Adrenal gland (tissue), 12 donors: ENCODE results near the gene ASTN2. TPM values are rescaled to one million over a fixed set of nuclear protein-coding genes. Genes with fewer than 3 reads are reported as not detected.

ENCODE experiments used
- DNase-seq, 7 donors: peaks; one replicate each; pipeline ENCODE4 v3.0.0-alpha.2; 2019 to 2020
- H3K27ac ChIP-seq, 5 donors: fragments of 200-600 bp; sonication (generic) in 4 of 5; 1 replicate in 3 of 5; 2 replicates in 2 of 5; pipeline versions ENCODE4 v1.5.1 to v1.8.0; 2016 to 2020; ENCODE audit warnings: mild to moderate bottlenecking in 1 of 5
- H3K27me3 ChIP-seq: fragments of 200-600 bp; 2 replicates; pipeline ENCODE4 v1.8.0; 2021
- H3K36me3 ChIP-seq, 2 donors: fragments of 200-600 bp; replicated peaks in 1 of 2; 1 replicate in 1 of 2; 2 replicates in 1 of 2; pipeline versions ENCODE4 v1.5.1 to v1.8.0; 2018 to 2022
- H3K4me1 ChIP-seq, 2 donors: fragments of 200-600 bp; replicated peaks in 1 of 2; 1 replicate in 1 of 2; 2 replicates in 1 of 2; pipeline versions ENCODE4 v1.5.1 to v1.8.0; 2018 to 2021
- H3K4me3 ChIP-seq, 4 donors: fragments of 200-600 bp; sonication (generic) in 3 of 4; one replicate each; pipeline ENCODE4 v1.5.1; 2016 to 2018
- H3K9me3 ChIP-seq, 3 donors: fragments of 200-600 bp; sonication (generic) in 1 of 3; replicated peaks in 1 of 3; 1 replicate in 2 of 3; 2 replicates in 1 of 3; pipeline versions ENCODE4 v1.5.1 to v1.8.0; 2016 to 2021
- POLR2A ChIP-seq, 2 donors: fragments of 450-650 bp; IDR thresholded peaks; one replicate each; pipeline ENCODE4 v1.6.1; 2017; ENCODE audit warnings: antibody characterized with exemption in 2 of 2, mild to moderate bottlenecking in 2 of 2, moderate library complexity in 1 of 2
- WGBS, 4 donors: extraction: QIAGEN DNeasy Blood & Tissue Kit in 2 of 4; methylation state at CpG; one replicate each; pipeline versions ENCODE4 v1.1.5 to v1.1.7; 2013 to 2017; 5-methylcytosine and 5-hydroxymethylcytosine counted together
- intact Hi-C, 2 donors: fragments of 100-400 bp; cut with DNase I; formaldehyde crosslinking; loops; one replicate each; pipeline versions ENCODE4 v1.14.1 to v1.15.0; 2022 to 2023
- polyA plus RNA-seq, 3 donors: library from polyadenylated mRNA; stranded (reverse); fragments of 200-250 nt in 2 of 3; fragments of 350-450 nt in 1 of 3; fragmentation: Illumina TruSeq in 1 of 3; extraction: RNeasy Lipid Tissue Mini Kit (QIAGEN cat#74804) in 1 of 3; gene quantifications; one replicate each; pipeline ENCODE4 v1.2.3, GENCODE V29; 2013 to 2014
- total RNA-seq, 9 donors: library from RNA; depleted of rRNA in 4 of 9; stranded (reverse); fragments of >200 nt in 4 of 9; fragments of 120-200 nt in 1 of 9; fragmentation: NEBNext Ultra II Directional in 1 of 9; extraction: Animal tissue kit (Norgen Biotek cat#: 25700) in 1 of 9; gene quantifications; one replicate each; pipeline versions ENCODE4 v1.1.0 to v1.2.4, GENCODE V29; 2013 to 2023
- TF ChIP-seq, protein P1 (sequence below), 6 experiments: fragments of 450-650 bp in 4 of 6; fragments of 200-600 bp in 2 of 6; sonication (generic) in 1 of 6; IDR thresholded peaks; 1 replicate in 5 of 6; 2 replicates in 1 of 6; pipeline versions ENCODE4 v1.5.1 to v1.8.0; 2016 to 2021; ENCODE audit warnings: antibody characterized with exemption in 6 of 6, mild to moderate bottlenecking in 2 of 6, moderate library complexity in 1 of 6
- donor health status: healthy with polysubstance abuse.
- donor health status: Bipolar disorder and iron deficiency.
- donor health status: DM: yes; HTN: yes; CAD: no.
- donor health status: DM: no; HTN: no; CAD: no.
- donor health status: DM: no; HTN: no; CAD: no.
- donor health status: DM: yes; HTN: yes; CAD: no.

ASTN2 gene
- total and polyA plus RNA-seq, 12 donors: 2.5 to 15.6 (median 6.8) TPM

DNA sequence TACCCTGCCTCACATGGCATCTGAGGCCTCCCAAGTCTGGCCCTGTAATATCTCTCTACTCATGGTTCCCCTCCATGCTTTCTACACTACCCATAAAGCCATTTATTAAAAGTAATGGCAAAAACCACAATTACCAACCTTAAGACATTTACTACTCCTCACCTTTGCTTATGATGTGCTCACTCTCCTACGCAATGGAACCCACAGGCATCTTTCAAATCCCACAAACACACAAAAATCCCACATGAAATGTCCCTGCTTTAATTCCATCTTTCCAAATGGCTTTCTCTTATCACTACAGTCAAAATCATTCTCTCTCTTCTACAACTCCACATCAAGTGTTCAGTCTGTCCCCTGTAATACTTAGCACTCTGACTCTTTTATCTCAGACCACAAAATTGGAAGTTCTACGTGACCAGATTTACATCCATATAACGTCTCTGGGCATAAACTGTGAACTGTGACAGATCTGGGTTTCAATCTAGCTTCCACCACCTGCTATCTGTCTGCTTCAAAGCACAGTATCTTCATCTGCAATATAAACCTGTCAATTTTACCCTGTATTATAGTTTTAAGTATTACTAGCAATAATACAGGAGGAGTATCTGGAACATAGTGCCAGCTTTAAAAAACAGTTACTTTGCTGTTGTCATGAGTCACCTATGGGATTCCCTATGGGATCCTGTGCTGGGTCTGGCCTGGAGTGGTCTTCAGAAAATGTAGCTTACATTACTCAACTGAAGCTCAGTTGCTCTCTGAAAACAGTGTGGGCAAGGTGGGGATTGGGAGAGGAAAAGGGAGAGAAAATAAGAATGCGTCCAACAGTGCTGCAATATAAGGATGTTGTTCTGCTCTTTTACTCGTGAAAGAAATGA, 864.8 kb downstream of the ASTN2 start:
- no peak overlapping the region for H3K4me3 ChIP-seq
- no peaks in the 10 kb centered on the region for H3K36me3 ChIP-seq
- intact Hi-C loops: no loop called here
- peak overlapping the region in 4 of 5 donors; percentile 25 to 88 (median 50) for H3K27ac ChIP-seq
- no peak for TF ChIP-seq POLR2A (IDR thresholded peaks at IDR 0.05)
- TF ChIP-seq, protein P1, sequence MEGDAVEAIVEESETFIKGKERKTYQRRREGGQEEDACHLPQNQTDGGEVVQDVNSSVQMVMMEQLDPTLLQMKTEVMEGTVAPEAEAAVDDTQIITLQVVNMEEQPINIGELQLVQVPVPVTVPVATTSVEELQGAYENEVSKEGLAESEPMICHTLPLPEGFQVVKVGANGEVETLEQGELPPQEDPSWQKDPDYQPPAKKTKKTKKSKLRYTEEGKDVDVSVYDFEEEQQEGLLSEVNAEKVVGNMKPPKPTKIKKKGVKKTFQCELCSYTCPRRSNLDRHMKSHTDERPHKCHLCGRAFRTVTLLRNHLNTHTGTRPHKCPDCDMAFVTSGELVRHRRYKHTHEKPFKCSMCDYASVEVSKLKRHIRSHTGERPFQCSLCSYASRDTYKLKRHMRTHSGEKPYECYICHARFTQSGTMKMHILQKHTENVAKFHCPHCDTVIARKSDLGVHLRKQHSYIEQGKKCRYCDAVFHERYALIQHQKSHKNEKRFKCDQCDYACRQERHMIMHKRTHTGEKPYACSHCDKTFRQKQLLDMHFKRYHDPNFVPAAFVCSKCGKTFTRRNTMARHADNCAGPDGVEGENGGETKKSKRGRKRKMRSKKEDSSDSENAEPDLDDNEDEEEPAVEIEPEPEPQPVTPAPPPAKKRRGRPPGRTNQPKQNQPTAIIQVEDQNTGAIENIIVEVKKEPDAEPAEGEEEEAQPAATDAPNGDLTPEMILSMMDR (IDR thresholded peaks at IDR 0.05): no peak
- 64 to 84% (median 78%) methylated on average over 5 of the region's 5 CpGs for WGBS, 4 donors
- no peaks in the 10 kb centered on the region for H3K9me3 ChIP-seq
- H3K27me3 ChIP-seq: no peaks in the 10 kb centered on the region
- no peak for DNase-seq
- H3K4me1 ChIP-seq: peaks cover 5 to 51% of the 10 kb centered on the region in 2 donors

DNA sequence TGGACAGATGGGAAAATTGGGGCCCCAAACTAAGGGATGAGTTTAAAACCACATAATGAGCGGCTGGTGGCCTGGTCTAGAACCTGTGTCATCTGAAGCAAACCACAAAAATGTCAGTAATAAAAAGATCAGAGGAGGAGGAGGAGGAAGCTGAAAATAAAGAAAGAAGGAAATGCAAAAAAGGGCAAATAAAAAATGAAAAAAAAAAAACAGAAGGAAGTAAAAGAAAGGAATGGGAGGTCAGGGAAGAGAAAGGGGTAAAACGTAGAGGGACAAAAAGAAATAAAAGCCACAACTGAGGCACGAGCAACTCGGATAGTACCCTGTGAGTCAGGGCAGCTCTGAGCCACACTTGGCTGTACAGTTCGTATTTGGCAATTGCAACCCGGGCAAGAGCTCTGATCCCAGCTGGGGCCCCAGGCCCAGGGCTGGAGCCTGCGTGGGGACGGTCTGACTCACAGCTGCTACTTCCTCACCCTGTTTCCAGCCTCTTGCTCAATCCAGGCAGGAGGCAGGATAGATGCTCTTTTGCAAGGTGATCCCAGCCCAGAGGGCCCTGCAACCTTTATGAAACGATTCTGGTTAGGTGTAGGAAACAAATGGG, 865.7 kb downstream of the ASTN2 start:
- peak; percentile 82 to 95 (median 93) for DNase-seq
- TF ChIP-seq POLR2A (IDR thresholded peaks at IDR 0.05): no peak
- TF ChIP-seq, protein P1 (IDR thresholded peaks at IDR 0.05): no peak
- WGBS, 4 donors: 24 to 35% (median 26%) methylated on average over 9 of the region's 9 CpGs
- no peaks in the 10 kb centered on the region for H3K27me3 ChIP-seq
- peaks cover 5 to 50% of the 10 kb centered on the region in 2 donors for H3K4me1 ChIP-seq
- H3K9me3 ChIP-seq: no peaks in the 10 kb centered on the region
- intact Hi-C loops: no loop called here
- peak overlapping the region in 4 of 5 donors; percentile 6 to 88 (median 69) for H3K27ac ChIP-seq
- no peak overlapping the region for H3K4me3 ChIP-seq
- H3K36me3 ChIP-seq: no peaks in the 10 kb centered on the region

DNA sequence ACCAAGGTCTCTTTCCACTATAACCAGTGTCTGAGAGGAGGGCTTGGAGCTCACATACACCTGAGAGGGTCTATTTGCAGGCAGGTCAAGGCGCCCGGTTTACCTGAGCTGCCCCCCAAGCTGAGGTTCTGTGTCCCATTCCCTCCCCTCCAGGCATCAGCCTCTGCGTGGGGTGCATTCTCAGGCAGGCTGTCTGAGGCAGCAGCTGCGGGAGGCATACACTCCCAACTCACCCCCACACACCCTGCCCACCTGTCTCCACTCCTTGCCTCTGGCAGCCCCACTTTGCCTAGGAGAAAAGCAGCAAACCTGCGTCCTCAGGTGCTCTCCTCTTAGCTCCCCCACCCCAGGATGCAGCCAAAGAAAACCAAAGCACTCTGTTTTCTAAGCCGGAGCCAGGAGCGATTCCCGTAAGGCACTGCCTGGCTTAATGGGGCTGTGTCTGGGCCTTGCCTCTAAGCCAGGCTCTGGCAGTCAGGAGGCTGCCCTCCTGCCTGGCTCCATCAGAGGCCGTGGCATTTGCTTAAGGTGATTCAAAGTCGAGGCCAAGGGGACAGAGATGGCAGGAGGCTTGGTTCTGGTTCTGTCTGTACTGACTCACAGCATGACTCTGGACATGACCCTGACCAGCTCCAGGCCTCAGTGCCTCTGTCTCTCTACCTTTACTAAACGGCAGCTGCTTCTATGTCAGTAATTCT, 867.0 kb downstream of the ASTN2 start:
- Histone ChIP-seq H3K27ac (peak overlapping the region in 4 of 5 donors; percentile 21 to 88 (median 69)), H3K9me3 (no peaks in the 10 kb centered on the region), H3K36me3 (no peaks in the 10 kb centered on the region), H3K4me1 (peaks cover 5 to 50% of the 10 kb centered on the region in 2 donors), H3K4me3 (no peak overlapping the region), H3K27me3 (no peaks in the 10 kb centered on the region)
- no peak for TF ChIP-seq POLR2A (IDR thresholded peaks at IDR 0.05)
- TF ChIP-seq, protein P1 (IDR thresholded peaks at IDR 0.05): no peak
- peak; percentile 51 to 80 (median 66) for DNase-seq
- intact Hi-C loops: no loop called here
- WGBS, 4 donors: 60 to 80% (median 77%) methylated on average over 7 to 11 of the region's 11 CpGs
